ENCODE results near the gene MOG. TPM values are rescaled to one million over a fixed set of nuclear protein-coding genes. Genes with fewer than 3 reads are reported as not detected.

MOG gene
- total RNA-seq (2022; extraction: Qiagen RNA extraction; ENCODE audit: low read depth) = not detected in 5 replicates

GRCh38 chr6:29656798-29657197 lies at the start of gene MOG:
Gene MOG (plus strand): TSS chr6:29657092. CDS start chr6:29657210, 118 bp downstream.

GRCh38 chr6:29632789-29633533 lies 23.9 kb upstream of the MOG start, which contains the start of gene GABBR1:
Gene GABBR1 (minus strand): TSS chr6:29633183. CDS start chr6:29632385, 798 bp downstream.

GRCh38 chr6:29680904-29681303 lies 24.0 kb downstream of the MOG start, which contains the start of gene ZFP57:
Gene ZFP57 (minus strand): TSS chr6:29681152. CDS start chr6:29677003, 4,149 bp downstream.

Other genes starting within 250 kb of the MOG start
- gene OR12D1, start 242.2 kb upstream of the MOG start, total RNA-seq (2022; extraction: Qiagen RNA extraction; ENCODE audit: low read depth) = not detected in 5 replicates
- gene OR10C1, start 217.8 kb upstream of the MOG start, total RNA-seq (2022; extraction: Qiagen RNA extraction; ENCODE audit: low read depth) = not detected in 5 replicates
- gene OR11A1, start 200.0 kb upstream of the MOG start, total RNA-seq (2022; extraction: Qiagen RNA extraction; ENCODE audit: low read depth) = not detected in 5 replicates
- gene OR2H1, start 199.9 kb upstream of the MOG start, total RNA-seq (2022; extraction: Qiagen RNA extraction; ENCODE audit: low read depth) = not detected in 5 replicates
- not detected in 5 replicates for gene MAS1L, start 169.1 kb upstream of the MOG start, total RNA-seq (2022; extraction: Qiagen RNA extraction; ENCODE audit: low read depth)
- 0.40 to 0.96 TPM (median 0.87 TPM) in 5 replicates for gene UBD, start 97.4 kb upstream of the MOG start, total RNA-seq (2022; extraction: Qiagen RNA extraction; ENCODE audit: low read depth)
- gene OR2H2, start 72.0 kb upstream of the MOG start, total RNA-seq (2022; extraction: Qiagen RNA extraction; ENCODE audit: low read depth) = not detected in 5 replicates
- gene GABBR1, start 23.9 kb upstream of the MOG start, total RNA-seq (2022; extraction: Qiagen RNA extraction; ENCODE audit: low read depth) = 3.9 to 6.6 TPM (median 5.7 TPM) in 5 replicates
- gene ZFP57, start 24.1 kb downstream of the MOG start, total RNA-seq (2022; extraction: Qiagen RNA extraction; ENCODE audit: low read depth) = not detected in 5 replicates
- gene HLA-F, start 66.3 kb downstream of the MOG start, total RNA-seq (2022; extraction: Qiagen RNA extraction; ENCODE audit: low read depth) = 3.9 to 5.1 TPM (median 4.4 TPM) in 5 replicates
- not detected in 5 replicates for gene HLA-G, start 170.7 kb downstream of the MOG start, total RNA-seq (2022; extraction: Qiagen RNA extraction; ENCODE audit: low read depth)

Data from A549 treated with DMSO at 1 μM for 4 hours (cell line).